NCI-H524 treated with DMSO at 0.1 percent for 48 hours (cell line): Measurements from ENCODE around the gene STK32B.

ENCODE experiments used
- DNase-seq: peaks from one replicate; lab custom pipeline; 2025; lab: John Stamatoyannopoulos, UW

STK32B gene

DNA sequence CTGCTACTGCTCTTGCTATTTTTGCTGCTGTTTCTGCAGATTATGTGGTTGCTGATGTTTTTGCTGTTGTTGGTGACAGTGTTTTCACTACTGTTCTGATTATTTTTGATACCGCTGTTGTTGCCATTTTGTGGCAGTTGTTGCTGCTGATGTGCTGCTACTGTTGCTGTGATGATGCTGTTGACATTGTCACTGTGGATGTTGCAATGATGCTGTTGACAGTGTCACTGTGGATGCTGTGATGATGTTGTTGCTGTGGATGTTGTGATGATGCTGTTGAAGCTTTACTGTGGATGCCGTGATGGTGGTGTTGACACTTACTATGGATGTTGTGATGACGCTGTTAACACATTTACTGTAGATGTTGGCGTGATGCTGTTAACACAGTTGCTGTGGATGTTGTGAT is 476.8 kb downstream of the STK32B start:
- no peak for DNase-seq

DNA sequence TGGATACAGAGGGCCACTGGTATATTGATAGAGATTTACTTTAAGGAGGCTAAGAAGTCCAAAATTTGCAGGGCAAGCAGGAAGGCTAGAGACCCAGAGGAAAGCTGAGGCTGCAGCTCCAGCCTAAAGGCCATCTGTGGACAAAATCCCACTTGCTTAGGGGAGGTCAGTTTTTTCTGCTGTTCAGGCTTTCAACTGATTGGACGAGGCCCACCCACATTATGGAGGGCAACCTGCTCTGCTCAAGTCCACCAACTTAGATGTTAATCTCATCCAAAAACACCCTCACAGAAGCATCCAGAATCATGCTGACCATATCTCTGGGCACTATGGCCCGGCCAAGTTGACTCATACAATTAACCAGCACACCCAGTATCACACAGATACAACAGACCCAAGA is 480.8 kb downstream of the STK32B start:
- no peak for DNase-seq

DNA sequence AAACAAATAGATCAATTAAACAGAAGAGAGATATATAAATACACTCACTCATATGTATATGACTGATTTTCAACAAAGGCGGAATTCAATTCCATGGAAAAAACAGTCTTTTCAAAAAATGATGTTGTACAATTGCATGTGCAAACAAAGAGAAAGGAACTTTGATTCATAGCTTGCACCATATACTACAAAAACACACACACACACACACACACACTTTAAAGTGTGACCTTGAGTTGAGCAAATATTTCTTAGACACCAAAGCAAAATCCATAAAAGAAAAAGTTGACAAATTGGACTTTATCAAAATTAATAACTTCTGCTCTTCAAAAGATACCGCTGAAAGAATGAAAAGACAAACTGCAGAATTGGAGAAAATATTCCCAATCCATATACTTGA is 488.3 kb downstream of the STK32B start:
- DNase-seq, result no peak

DNA sequence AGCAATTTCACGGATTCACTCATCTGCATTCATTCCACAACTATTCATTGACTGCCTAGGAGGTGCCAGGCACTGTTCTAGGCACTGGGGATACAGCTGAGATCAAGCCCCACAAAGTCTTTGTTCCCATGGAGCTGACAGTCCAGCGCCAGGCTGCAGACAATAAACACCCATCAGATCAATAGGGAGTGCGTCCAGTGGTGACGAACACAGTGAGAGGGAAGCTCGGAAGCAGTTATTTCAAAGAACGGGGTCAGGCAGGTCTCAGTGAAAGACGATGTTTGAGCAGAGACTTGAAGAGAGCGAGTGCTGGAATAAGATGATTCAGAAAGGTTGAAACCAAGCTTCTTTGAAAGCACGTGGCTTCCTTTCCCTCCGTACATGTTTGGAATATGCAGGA is 489.9 kb downstream of the STK32B start:
- DNase-seq, result no peak

DNA sequence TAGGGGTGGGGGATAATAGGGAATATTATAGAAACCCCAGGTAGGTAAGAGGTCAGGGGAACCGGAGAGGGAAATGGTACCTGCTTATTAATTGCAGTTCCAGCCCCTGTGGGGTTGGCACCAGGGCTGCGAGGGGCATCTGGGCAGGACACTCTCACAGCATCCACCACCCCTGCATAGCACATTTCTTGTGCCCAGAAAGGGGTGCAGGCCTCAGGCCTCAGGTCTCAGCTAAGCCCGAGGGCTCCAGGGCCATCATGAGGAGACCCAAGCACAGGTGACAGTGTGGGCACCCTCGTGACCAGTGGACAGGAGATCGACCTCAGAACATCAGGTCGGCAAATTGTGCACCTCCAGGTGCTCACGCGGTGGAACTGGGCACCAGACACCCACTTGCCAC is 492.4 kb downstream of the STK32B start:
- DNase-seq, result no peak

DNA sequence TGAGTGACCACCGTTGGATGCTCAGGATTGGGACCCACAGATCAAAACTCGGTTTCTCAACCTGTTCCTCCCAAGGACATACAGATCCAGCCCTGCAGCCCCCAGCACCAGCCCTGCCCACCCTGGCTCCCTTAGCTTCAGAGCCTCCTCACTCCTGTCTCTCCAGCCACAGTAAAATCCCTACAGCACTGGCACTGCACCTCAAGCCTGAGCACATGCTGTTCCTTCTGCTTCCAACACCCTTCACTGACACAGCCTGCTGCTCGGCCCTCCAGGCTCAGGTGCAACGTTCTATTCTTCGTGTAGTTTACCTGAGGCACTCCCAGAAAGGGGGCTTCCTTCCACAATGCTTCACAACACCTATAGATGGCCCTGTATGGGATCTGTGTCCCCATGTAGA is 493.5 kb downstream of the STK32B start:
- no peak for DNase-seq

DNA sequence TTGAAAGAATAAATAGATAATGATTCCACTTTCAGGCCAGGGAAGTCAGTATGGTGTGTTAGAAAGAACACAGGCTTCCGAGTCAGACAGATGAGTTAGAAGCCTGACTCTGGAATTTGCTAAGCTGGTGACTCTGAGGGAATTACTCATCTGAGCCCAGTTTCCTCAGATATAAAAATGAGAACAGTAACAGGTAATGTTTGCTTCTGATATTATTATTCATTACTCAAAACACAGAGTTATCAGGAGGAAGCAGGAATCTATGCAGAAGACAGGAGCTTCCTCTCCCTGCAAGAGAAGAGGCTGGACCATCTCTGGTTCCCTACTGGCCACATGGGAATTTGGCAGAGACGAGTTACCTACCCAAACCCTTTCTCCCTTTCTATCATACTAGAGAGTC is 494.0 kb downstream of the STK32B start:
- DNase-seq, result no peak

DNA sequence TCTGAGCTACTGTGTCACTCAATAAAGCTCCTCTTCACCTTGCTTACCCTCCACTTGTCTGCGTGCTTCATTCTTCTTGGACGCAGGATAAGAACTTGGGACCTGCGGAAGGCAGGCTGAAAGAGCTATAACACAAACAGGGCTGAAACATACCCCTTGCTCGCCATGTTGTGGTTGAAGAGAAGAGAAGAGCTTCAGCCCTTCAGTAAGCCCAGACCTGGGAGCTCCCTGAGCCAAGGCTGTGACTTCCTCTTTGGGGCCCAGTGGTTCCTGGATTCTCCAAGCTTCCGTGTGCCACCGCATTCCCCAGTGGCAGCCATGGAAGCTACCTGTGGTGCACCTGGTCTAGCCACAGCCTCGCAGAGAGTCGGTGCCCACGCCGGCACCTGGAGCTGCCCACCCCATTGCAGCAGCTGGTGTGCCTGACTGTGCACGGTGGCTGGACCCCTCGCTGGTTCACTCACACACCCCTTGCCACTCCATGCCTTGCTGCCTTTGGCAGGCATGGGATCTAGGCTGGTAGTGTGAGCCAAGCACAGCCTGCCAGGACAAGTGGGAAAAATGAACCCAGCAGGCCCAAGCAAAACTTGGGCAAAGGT is 496.5 kb downstream of the STK32B start:
- no peak for DNase-seq
